SIG-M5 treated with dmso at 0.1 percent for 504 hours (cell line): ENCODE data around the gene C11orf52.

Source experiments
- DNase-seq: peaks from one replicate; lab custom pipeline; 2025; ENCODE audit not compliant: unreplicated experiment; lab: John Stamatoyannopoulos, UW

C11orf52 gene

GRCh38 chr11:111974446-111974845 is 55.7 kb downstream of the C11orf52 start:
- no peak for DNase-seq

- DNase-seq, result no peak
Measured at GRCh38 chr11:111975076-111975806, 56.5 kb downstream of the C11orf52 start.

- DNase-seq, result no peak
Measured at GRCh38 chr11:111976119-111976766, 57.5 kb downstream of the C11orf52 start.
